NK-92 (cell line): Measurements from ENCODE around the gene CTBS.
A peak's percentile ranks its signal among the peaks of the same experiment; 100 is the strongest.

Experiments
- DNase-seq: peaks from one replicate; lab custom pipeline; 2025; ENCODE audit not compliant: unreplicated experiment; lab: John Stamatoyannopoulos, UW

The CTBS gene

GRCh38 chr1:84506729-84507453 is 67.3 kb downstream of the CTBS start:
- no peak for DNase-seq

GRCh38 chr1:84506002-84506728 is 68.1 kb downstream of the CTBS start, which contains the start of the genes GNG5 and SPATA1:
Gene GNG5 (minus strand): TSS chr1:84506581. CDS start chr1:84506091, 490 bp downstream.
Gene SPATA1 (plus strand): TSS chr1:84506386. CDS start chr1:84516360, 9,974 bp downstream.
- DNase-seq: peak; percentile 77

- DNase-seq: no peak
Observed at GRCh38 chr1:84505493-84506001, 68.7 kb downstream of the CTBS start.

- no peak for DNase-seq
Observed at GRCh38 chr1:84504580-84505492, 69.4 kb downstream of the CTBS start.

- no peak for DNase-seq
Observed at GRCh38 chr1:84502927-84503326, 71.3 kb downstream of the CTBS start.
